Kidney epithelial cell (primary cell): ENCODE data around the gene CNOT1. TPM values are rescaled to one million over a fixed set of nuclear protein-coding genes. Genes with fewer than 3 reads are reported as not detected.

Source experiments
- DNase-seq: peaks from one replicate; pipeline ENCODE4 v3.0.0-alpha.2; 2010; ENCODE audit warnings: low read depth
- H3K27me3 ChIP-seq: 2 replicates; pipeline ENCODE4 v1.6.0; 2011; ENCODE audit warnings: low read length; ENCODE audit not compliant: control insufficient read depth, insufficient read depth
- H3K36me3 ChIP-seq: 2 replicates; pipeline ENCODE4 v1.5.1; 2011; ENCODE audit warnings: low read length; ENCODE audit not compliant: control insufficient read depth, insufficient read depth
- H3K4me3 ChIP-seq: 2 replicates; pipeline ENCODE4 v1.5.1; 2011; ENCODE audit warnings: low read depth, mild to moderate bottlenecking, control low read depth, low read length
- total RNA-seq: library from RNA; depleted of rRNA; stranded (reverse); fragments of >200 nt; gene quantifications from 2 replicates; pipeline ENCODE4 v1.2.3, GENCODE V29; 2015
- TF ChIP-seq, protein P1 (sequence below): IDR thresholded peaks from 2 replicates; pipeline ENCODE4 v1.5.1; 2011; ENCODE audit warnings: mild to moderate bottlenecking, moderate library complexity, low read length, control low read depth, inconsistent platforms; ENCODE audit not compliant: insufficient read depth, poor library complexity, severe bottlenecking

Gene CNOT1
- total RNA-seq, 1 donor from 2014 or later, result 132 TPM

DNA sequence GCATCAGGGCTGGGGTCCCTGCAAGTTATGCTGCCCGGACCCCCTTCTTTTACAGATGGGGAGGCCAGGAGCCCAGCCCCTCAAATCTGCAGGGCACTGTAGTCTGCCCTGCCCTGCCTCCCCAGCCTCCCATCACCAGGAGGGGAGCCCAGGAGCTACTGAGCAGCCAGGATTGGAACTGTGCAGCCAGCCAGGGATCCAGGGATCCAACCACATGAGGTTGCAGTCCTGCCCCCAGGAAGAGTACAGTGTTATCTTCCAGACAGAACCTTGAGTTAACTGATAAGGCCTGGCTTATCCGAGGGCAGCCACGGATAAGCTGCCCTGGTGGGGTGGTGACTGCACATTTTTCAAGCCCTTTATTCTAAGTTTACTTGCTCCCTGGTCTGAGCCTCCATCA is 141.1 kb downstream of the CNOT1 start:
- no peak overlapping the region for H3K4me3 ChIP-seq
- peaks cover 16% of the 10 kb centered on the region for H3K27me3 ChIP-seq
- no peaks in the 10 kb centered on the region for H3K36me3 ChIP-seq
- TF ChIP-seq, protein P1, sequence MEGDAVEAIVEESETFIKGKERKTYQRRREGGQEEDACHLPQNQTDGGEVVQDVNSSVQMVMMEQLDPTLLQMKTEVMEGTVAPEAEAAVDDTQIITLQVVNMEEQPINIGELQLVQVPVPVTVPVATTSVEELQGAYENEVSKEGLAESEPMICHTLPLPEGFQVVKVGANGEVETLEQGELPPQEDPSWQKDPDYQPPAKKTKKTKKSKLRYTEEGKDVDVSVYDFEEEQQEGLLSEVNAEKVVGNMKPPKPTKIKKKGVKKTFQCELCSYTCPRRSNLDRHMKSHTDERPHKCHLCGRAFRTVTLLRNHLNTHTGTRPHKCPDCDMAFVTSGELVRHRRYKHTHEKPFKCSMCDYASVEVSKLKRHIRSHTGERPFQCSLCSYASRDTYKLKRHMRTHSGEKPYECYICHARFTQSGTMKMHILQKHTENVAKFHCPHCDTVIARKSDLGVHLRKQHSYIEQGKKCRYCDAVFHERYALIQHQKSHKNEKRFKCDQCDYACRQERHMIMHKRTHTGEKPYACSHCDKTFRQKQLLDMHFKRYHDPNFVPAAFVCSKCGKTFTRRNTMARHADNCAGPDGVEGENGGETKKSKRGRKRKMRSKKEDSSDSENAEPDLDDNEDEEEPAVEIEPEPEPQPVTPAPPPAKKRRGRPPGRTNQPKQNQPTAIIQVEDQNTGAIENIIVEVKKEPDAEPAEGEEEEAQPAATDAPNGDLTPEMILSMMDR, result no peak
- no peak for DNase-seq

DNA sequence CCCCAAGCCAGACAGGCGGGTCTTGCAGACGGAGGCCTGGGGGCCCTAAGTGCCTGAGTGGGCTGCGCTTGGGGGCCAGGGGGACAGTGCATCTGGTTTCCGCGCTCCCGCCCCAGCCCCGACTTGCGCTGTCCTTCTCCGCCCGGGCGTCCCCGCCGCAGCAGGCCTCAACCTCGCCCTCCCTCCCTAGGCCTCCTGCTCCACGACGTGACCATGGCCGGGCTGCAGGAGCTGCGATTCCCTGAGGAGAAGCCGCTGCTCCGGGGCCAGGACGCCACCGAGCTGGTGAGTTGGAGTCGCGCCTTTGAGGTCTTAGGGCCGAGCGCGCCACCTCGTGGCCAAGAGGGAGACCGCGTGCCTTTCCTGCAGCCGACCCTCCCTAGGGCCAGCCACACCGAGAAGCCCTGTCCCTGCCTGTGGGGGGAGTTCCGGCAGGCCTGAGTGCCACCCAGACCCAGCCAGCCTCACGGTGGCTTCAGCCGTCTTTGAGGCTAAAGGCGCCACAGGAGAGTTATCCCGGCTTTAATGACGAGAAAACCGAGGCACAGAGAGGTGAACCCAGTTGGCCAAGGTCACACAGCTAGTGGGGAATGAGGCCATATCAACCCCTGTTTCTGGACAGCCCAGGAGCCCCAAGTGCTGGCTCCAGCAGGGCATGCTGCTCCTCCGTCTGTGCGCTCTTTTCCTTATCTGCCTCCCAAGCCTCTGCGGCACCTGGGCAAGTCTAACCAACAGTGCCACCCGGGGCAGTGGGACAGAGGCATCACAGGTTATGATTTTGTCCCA is 141.9 kb downstream of the CNOT1 start:
- Histone ChIP-seq H3K4me3 (no peak overlapping the region), H3K36me3 (no peaks in the 10 kb centered on the region), H3K27me3 (peaks cover 13% of the 10 kb centered on the region)
- peak; percentile 18 for DNase-seq
- TF ChIP-seq, protein P1, result peak; percentile 87

DNA sequence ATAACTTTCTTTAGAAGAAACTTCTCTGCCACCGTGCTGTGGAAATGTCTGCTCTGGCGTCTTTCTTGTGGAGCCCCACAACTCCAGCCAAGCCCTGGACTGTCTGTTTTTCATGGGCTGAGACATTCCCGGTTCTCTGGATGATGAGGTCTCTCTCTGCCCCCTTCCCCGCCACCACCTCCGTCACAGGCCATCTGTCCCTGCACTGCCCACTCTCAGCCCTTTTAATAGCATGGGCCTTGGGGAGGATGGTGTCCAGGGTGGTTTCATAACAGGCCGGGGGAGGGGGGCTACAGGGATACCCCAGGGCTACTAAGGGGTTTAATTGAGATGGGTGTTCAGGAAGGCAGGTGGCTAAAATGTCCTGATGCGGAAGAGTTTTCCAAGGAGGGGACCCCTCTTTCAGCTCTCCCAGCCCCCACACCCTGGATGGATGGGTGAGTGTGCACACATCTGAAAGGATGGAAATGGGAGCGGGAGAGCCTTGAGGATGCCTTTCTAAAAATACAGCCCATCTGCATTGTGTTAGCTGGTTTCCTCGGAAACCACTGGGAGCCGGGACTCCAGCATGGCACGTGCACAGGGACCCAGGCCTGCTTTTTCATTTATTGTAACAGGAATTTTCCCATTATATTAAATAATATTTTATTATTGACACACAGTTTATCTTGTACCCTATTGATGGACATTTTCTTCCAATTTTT is 144.3 kb downstream of the CNOT1 start:
- H3K36me3 ChIP-seq, result no peaks in the 10 kb centered on the region
- no peak for DNase-seq

DNA sequence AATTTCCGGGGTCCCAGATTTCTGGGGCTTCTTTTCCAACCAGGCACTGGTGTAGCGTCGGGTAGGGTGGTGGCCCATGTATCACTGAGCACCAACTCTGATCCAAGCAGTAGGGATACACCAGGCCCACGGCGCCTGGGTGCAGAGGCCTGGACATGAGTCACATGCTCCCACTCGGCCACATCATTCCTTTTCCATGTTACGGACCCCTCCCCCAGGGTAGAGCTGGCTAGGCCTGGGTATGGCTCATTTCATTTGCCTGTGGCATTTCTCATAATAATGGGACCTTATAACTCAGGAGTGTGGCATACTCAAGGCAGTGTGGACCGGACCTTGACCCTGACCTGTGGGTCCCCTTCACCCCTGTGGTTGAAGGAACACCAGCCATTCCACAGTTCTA is 147.7 kb downstream of the CNOT1 start:
- no peak for DNase-seq
- TF ChIP-seq, protein P1, result no peak

More for the DNA sequence above, 144.3 kb downstream of the CNOT1 start:
- TF ChIP-seq, protein P1, result no peak
- Histone ChIP-seq H3K27me3 (peaks cover 5% of the 10 kb centered on the region), H3K4me3 (no peak overlapping the region)

DNA sequence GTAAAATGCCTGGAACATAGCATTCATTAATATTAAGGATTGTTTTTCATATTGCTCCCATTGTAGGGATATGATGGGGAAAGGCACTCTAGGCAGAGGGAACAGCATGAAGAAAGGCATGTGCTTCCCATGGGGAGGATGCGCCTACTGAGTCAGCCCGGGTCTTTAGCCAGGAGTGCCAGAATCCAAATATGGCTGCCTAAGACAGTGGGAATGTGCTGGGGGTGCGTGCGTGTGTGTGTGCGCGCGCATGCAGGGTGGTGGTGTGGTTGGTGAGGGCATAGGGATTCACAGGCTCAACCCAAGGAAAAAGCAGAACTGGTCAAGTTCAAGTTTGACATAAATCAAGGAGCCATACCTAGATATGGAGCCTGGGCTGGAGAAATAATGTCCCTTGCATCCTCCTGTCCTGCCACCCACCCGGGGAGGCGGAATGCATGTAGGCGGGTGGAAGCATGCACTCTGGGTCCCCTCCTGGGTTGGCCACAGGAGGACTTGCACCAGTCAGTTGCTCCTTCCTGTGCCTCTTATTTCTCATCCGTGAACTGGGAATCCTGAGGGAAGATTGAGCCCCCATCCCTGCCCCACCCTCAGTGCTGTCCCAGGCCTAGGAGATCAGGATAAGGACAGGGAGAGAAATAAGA is 148.3 kb downstream of the CNOT1 start:
- TF ChIP-seq, protein P1, result no peak
- Histone ChIP-seq H3K36me3 (no peaks in the 10 kb centered on the region), H3K4me3 (no peak overlapping the region), H3K27me3 (no peaks in the 10 kb centered on the region)
- no peak for DNase-seq

More for the DNA sequence above, 147.7 kb downstream of the CNOT1 start:
- Histone ChIP-seq H3K36me3 (no peaks in the 10 kb centered on the region), H3K4me3 (no peak overlapping the region), H3K27me3 (no peaks in the 10 kb centered on the region)
